Non-pigmented ciliary epithelial cell (primary cell): ENCODE measurements around the gene MAP1LC3C.
"Not testable (repeated sequence)": the region's sequence is repeated elsewhere in the genome, so short reads cannot be mapped to it uniquely, and the experiment has no call there.

Experiments used
- DNase-seq: peaks from one replicate; pipeline ENCODE4 v3.0.0-alpha.2; 2010; ENCODE audit warnings: low read depth

The MAP1LC3C gene

DNA sequence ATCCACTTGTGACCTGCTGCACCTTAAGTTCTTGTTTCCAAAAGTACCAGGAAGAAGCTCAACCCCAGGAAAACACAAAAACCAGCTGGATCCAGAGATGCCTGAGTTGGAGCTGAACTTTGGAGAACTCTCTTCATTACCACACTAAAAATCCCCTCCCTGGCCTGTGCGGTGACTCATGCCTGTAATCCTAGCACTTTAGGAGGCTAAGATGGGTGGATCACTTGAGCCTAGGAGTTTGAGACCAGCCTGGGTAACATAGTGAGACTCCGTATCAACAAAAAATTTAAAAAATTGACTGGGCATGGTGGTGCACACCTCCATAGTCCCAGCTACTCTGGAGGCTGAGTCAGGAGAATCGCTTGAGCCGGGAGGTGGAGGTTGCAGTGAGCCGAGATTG is 6.2 kb downstream of the MAP1LC3C start:
- peak; percentile 20 for DNase-seq

DNA sequence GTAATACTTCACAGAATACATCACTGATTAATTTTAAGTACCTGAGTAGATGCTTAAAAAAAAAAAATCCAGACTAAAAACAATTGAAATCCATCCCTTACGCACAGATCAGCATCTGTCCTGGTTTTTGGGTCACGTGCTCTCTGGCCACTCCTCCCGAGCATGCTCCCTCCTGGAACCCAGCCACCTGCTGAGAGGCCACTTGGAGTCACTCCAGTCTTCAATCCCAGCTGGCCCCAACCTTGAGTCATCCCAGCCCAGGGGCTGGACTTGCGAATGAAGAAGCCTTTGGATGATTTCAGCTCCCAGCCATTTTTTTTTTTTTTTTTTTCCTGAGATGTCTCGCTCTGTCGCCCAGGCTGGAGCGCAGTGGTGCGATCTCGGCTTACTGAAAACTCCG is 8.9 kb downstream of the MAP1LC3C start:
- DNase-seq = peak; percentile 91

DNA sequence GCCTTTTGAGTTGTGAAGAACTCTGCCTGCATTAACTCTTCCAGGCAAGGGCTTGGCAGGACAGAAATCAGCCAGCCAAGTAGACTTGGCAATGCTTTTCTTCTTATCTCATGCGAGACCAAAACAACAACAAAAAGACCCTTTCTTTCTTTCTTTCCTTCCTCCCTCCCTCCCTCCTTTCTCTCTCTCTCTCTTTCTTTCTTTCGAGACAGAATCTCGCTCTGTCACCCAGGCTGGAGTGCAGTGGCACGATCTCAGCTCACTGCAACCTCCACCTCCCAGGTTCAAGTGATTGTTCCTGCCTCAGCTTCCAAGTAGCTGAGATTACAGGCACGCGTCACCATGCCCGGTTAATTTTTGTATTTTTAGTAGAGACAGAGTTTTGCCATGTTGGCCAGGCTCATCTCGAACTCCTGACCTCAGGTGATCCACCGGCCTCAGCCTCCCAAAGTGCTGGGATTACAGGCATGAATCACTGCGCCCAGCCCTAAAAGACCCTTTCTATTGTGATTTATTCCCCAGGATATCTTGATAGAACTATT is 10.4 kb downstream of the MAP1LC3C start:
- not testable (repeated sequence) for DNase-seq

DNA sequence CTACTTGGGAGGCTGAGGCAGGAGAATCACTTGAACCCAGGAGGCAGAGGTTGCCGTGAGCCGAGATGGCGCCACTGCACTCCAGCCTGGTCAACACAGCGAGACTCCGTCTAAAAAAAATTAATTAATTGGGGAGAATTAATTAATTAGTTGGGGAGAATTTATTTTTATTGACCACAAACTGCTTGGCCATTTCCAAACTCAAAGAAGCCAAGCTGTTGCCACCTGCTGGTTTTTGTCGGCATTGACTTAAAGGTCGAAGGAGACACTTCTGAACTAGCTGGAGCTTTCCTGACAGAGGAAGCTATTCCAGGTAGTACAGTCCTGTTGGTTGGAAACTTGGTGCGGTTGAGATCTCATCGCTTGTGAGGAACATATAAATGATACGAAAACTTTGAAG is 13.1 kb downstream of the MAP1LC3C start:
- DNase-seq = no peak

DNA sequence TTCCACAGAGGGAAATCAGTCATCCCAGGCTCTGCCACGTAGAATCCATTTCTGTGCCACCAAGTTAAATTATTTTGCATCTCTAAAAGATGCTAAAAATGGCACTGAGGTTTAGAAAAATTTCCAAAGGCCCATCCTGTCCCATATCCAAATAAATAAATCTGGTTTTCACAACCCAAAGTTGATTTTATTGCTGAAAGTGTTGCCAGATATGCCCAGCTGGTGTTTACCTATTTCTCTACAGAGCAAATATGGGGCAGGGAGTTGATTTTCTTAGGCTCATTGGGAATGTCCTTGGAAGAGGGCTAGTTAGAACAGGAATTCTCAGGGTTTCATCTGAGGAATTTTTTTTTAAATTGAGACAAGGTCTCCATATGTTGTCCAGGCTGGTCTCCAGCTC is 19.0 kb downstream of the MAP1LC3C start:
- DNase-seq = no peak

DNA sequence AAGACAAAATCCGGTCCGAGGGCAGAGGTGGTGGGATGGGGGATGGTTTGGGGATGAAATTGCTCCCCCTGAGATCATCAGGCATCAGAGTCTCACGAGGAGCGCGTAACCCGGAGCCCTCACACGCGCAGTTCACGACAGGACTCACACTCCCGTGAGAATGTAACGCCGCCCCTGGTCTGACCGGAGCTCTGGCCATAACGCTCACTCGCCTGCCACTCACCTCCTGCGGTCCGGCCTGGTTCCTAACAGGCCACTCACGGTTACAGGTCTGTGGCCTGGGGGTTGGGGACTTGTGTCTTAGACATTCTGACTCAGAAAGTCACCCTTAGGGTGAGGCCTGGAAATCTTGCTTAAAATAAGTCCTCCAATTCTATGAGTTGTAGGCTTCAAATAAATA is 19.8 kb downstream of the MAP1LC3C start:
- DNase-seq = no peak

DNA sequence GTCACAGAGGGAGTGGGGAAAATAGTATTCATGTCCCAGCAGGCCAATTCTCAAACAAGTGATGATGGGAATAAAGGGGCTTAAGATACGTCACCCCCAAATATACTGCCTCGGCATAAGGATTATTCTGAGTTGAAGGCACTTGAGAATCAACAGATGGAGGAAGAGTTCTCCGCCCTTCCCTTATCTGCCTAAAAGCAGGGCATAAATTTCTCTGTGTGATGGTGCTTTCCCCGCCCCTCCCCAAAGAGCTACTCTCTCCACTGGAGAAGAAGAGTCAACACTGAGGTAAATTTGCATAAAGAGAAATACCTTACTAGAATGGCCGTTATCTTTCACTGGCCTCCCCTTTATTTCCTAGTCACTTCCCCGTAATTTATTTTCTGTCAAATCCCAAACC is 22.7 kb downstream of the MAP1LC3C start:
- no peak for DNase-seq

DNA sequence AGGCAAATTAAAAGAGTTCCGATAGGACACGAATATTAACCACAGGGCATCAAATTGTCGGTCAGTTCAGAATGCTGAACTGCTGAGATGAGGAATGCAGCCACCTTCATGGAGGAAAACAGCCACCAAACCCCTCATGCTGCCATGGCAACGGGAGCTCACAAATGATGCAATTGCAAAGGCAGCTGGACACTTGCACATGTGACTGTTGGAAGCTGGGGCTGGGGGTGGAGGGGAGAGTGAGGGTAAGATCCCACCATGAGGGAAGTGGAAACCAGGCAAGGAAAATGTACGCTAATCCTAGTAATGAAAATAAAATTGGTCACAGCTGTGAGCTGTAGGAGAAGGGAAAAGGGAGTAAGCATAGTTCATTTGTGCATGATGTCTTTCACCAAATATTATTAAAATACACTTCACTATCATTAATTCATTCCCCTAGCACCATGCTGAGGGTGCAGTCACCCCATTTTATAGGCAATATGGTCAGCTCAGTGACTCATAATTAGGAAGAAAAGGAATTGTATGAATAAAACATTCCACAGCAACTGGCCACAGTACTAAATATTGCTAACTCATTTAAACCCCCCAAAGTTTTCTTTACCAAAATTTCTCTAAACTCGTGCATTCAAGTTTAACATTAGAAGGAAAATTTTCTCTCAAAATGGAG is 26.1 kb downstream of the MAP1LC3C start:
- DNase-seq = peak; percentile 31

DNA sequence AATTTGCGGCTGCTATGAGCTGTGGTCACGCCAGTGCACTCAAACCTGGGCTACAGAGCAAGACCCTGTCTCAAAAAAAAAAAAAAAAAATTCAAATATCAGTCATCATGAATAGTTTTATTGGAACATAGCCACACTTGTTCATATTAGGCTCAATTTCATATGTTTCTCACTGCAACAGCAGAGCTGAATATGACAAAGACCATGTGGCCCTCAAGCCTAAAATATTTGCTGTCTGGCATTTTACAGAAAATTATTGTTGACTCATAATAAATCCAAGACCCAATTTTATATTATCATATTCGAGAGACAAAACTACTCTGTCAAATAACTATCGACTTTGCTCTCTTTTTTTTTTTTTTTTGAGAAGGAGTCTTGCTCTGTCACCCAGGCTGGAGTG is 30.3 kb downstream of the MAP1LC3C start:
- no peak for DNase-seq

DNA sequence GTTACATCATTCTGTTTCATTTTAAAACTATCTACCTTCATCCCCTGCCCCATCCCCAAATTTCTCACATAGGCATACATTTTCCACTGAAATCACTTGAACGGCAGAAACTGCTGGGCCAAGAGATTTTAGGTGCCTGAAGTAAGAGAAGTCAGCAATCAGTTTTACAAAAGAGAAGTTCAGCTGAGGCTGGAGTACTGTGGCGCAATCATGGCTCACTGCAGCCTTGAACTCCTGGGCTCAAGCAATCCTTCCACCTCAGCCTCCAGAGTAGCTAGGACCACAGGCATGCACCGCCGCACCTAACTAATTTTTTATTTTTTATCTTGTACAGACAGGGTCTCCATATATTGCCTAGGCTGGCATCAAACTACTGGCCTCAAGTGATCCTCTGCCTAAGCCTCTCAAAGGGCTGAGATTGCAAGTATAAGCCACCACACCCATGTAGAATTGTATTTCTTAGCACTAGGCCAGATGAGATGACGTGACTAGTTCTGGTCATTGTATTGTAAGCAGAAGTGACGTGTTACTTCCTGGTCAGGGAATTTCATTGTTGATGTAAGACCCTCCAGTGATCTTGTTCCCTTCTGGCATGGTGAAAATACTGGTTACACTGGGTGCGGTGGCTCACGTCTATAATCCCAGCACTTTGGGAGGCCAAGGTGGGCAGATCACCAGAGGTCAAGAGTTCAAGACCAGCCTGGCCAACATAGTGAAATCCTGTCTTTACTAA is 34.2 kb downstream of the MAP1LC3C start:
- no peak for DNase-seq

DNA sequence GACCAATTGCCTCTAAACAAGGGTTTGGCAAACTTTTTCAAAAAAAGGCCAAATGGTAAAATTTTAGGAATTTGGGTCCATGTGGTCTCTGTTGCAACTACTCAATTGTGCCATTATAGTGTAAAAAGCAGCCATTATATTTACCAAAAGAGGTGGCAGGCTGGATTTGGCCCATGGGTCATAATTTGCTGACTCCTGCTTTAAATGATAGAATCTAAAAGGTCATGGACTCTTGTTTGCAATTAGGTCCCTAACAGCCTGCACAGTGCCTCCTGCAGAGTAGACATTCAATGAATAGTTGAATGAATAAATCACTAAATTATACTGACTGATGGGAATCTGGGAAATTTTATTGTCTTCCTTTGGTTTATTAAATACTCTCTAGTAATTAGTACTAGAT is 35.2 kb downstream of the MAP1LC3C start:
- no peak for DNase-seq

DNA sequence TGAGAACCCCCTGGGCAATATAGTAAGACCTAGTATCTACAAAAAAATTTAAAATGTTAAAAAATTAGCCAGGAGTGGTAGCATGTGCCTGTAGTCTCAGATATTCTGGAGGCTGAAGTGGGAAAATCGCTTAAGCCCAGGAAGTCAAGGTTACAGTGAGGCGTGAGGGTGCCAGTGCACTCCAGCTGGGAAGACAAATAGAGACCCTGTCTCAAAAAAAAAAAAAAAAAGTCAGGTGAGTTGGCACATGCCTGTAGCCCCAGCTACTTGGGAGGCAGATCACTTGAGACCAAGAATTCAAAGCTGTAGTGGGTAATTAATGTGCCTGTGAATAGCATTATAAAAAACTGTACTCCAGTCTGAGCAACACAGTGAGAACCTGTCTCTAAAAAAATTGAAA is 36.7 kb downstream of the MAP1LC3C start:
- DNase-seq = no peak

DNA sequence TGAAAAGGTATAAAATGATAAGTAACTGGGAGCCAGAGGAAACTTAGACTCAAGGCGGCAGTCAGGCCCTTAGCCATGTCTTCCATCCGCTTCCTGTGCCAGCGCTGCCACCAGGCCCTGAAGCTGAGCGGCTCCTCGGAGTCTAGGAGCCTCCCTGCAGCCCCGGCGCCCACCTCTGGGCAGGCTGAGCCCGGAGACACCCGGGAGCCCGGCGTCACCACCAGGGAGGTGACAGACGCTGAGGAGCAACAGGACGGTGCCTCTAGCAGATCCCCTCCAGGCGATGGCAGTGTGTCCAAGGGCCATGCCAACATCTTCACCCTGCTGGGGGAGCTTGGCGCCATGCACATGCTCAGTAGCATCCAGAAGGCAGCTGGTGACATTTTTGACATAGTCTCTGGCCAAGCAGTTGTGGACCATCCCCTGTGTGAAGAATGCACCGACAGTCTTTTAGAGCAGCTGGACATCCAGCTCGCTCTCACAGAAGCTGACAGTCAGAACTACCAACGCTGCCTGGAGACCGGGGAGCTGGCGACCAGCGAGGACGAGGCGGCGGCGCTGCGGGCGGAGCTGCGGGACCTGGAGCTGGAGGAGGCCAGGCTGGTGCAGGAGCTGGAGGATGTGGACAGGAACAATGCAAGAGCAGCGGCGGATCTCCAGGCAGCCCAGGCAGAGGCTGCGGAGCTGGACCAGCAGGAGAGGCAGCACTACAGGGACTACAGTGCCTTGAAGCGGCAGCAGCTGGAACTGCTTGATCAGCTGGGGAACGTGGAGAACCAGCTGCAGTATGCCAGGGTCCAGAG is 41.0 kb downstream of the MAP1LC3C start, which contains the start of gene BECN2:
TSS of gene BECN2 (plus strand) at position 76 of the 803 bp plus-strand sequence. CDS start at position 76, 0 bp downstream.
- DNase-seq = no peak

DNA sequence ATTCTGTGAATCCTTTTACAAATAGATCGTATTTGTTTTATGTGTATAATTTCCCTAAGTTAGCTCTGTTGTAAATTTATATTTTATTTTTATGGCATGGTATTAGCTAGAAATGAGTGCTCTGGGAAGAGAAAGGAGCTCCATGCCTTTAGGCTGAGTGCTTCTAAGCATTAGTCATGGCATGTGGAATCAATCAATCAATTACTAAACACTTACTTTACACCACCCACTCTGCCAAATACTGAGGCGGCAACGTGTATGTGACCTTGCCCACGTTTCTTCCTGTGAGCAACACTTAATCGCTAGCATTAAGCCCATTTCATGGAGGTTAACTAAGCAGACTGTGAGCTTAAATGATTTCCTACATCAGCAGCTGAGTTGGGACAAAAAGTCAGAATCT is 48.5 kb downstream of the MAP1LC3C start:
- no peak for DNase-seq

DNA sequence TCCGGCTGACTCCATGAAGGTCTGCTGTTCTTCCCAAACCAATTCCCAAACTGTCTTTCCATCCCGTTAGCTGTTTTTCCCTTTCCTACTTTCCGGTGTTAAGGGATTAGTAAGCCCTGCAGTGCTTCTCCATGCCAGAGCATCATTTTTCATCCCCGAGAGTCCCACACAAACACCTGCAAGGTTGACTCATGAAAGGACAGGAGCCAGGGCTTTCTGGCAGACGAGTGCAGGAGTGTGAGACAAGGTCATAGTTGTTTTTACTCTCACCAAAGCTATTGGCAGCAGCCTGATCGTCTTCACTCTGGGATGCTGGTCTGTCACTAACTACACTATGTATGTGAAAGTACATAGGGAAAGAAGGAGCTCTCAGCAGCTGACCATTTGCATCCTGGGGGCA is 51.5 kb downstream of the MAP1LC3C start:
- no peak for DNase-seq
